Cardiac muscle cell (in vitro differentiated cells and primary cell): ENCODE measurements around the gene STOML3. TPM values are rescaled to one million over a fixed set of nuclear protein-coding genes. Genes with fewer than 3 reads are reported as not detected.

Source experiments
- polyA plus RNA-seq: library from polyadenylated mRNA; unstranded; fragments of >200 nt; fragmentation: Nextera tagmentation; extraction: Ambion mirVana; gene quantifications from 2 replicates; pipeline ENCODE4 v1.2.1, GENCODE V29; 2016
- total RNA-seq: library from RNA; depleted of rRNA; stranded (reverse); fragments of >200 nt; gene quantifications from 2 replicates; pipeline ENCODE4 v1.2.3, GENCODE V29; 2016

The STOML3 gene
- total and polyA plus RNA-seq, 2 experiments from 2014 or later: not detected

Other genes with a start within 250 kb of the STOML3 start
- 10.7 and 14.0 TPM in 2 replicates for gene PROSER1, start 47.3 kb upstream of the STOML3 start, total RNA-seq
- 13.1 and 18.3 TPM in 2 replicates for gene PROSER1, start 47.3 kb upstream of the STOML3 start, polyA plus RNA-seq
- 10.9 and 16.6 TPM in 2 replicates for gene NHLRC3, start 47.6 kb upstream of the STOML3 start, total RNA-seq
- gene NHLRC3, start 47.6 kb upstream of the STOML3 start, polyA plus RNA-seq: 13.1 and 15.0 TPM in 2 replicates